GM19452 (cell line): Measurements from ENCODE around the gene EML6.

ENCODE experiments used
- ATAC-seq: cut with Tn5 transposase; IDR thresholded peaks from one replicate; pipeline ENCODE4 v1.9.1; 2021; ENCODE audit not compliant: unreplicated experiment

The EML6 gene

GRCh38 chr2:54704688-54705605 lies 18.5 kb upstream of the EML6 start:
- ATAC-seq: no peak

- ATAC-seq: no peak
These were observed 16.8 kb upstream of the EML6 start for GRCh38 chr2:54706622-54707021.

- no peak for ATAC-seq
These were observed 14.7 kb upstream of the EML6 start for GRCh38 chr2:54708584-54709335.

- no peak for ATAC-seq
These were observed 14.1 kb upstream of the EML6 start for GRCh38 chr2:54709336-54709809.

GRCh38 chr2:54710216-54710615 lies 13.2 kb upstream of the EML6 start:
- no peak for ATAC-seq

GRCh38 chr2:54712516-54712915 lies 10.9 kb upstream of the EML6 start:
- no peak for ATAC-seq

- no peak for ATAC-seq
These were observed 8.5 kb upstream of the EML6 start for GRCh38 chr2:54714996-54715395.

GRCh38 chr2:54716375-54716774 lies 7.1 kb upstream of the EML6 start:
- ATAC-seq: no peak

GRCh38 chr2:54720563-54720962 lies 2.9 kb upstream of the EML6 start:
- ATAC-seq: no peak

- no peak for ATAC-seq
These were observed 821 bp upstream of the EML6 start for GRCh38 chr2:54722641-54723040.

- no peak for ATAC-seq
These were observed 616 bp downstream of the EML6 start for GRCh38 chr2:54723996-54724559.

- no peak for ATAC-seq
These were observed 1.3 kb downstream of the EML6 start for GRCh38 chr2:54724560-54725342.

GRCh38 chr2:54725343-54726099 lies 2.1 kb downstream of the EML6 start:
- no peak for ATAC-seq

- ATAC-seq: no peak
These were observed 3.0 kb downstream of the EML6 start for GRCh38 chr2:54726431-54726830.

- ATAC-seq: no peak
These were observed 3.5 kb downstream of the EML6 start for GRCh38 chr2:54726940-54727339.

- ATAC-seq: no peak
These were observed 5.2 kb downstream of the EML6 start for GRCh38 chr2:54728669-54729120.

- ATAC-seq: no peak
These were observed 12.2 kb downstream of the EML6 start for GRCh38 chr2:54735636-54736035.

GRCh38 chr2:54738281-54738680 lies 14.8 kb downstream of the EML6 start:
- ATAC-seq: no peak

GRCh38 chr2:54740333-54740732 lies 16.9 kb downstream of the EML6 start:
- no peak for ATAC-seq

GRCh38 chr2:54741250-54741649 lies 17.8 kb downstream of the EML6 start:
- ATAC-seq: no peak
